Thyroid gland (tissue), 4 donors: ENCODE measurements around the gene BRPF3. TPM values are rescaled to one million over a fixed set of nuclear protein-coding genes. Genes with fewer than 3 reads are reported as not detected.

Experiments
- DNase-seq, 2 donors: peaks; one replicate each; pipeline ENCODE4 v3.0.0-alpha.2; 2019
- H3K27ac ChIP-seq, 3 donors: fragments of 200-600 bp; sonication (generic); 1 replicate in 2 of 3; 2 replicates in 1 of 3; pipeline ENCODE4 v1.5.1; 2016 to 2019; ENCODE audit warnings: mild to moderate bottlenecking in 1 of 3, moderate library complexity in 1 of 3
- H3K27me3 ChIP-seq: fragments of 200-600 bp; sonication (generic); one replicate; pipeline ENCODE4 v1.5.1; 2019
- H3K36me3 ChIP-seq, 2 donors: fragments of 200-600 bp; sonication (generic); one replicate each; pipeline ENCODE4 v1.5.1; 2016 to 2019
- H3K4me1 ChIP-seq, 2 donors: fragments of 200-600 bp; sonication (generic); one replicate each; pipeline ENCODE4 v1.5.1; 2017 to 2019
- H3K4me3 ChIP-seq, 3 donors: fragments of 200-600 bp; sonication (generic); replicated peaks in 1 of 3; 1 replicate in 2 of 3; 2 replicates in 1 of 3; pipeline ENCODE4 v1.5.1; 2016; ENCODE audit warnings: mild to moderate bottlenecking in 1 of 3
- H3K9me3 ChIP-seq: fragments of 200-600 bp; sonication (generic); one replicate; pipeline ENCODE4 v1.5.1; 2017
- CTCF ChIP-seq, 6 experiments: fragments of 200-600 bp in 3 of 6; fragments of 450-650 bp in 3 of 6; sonication (generic) in 3 of 6; IDR thresholded peaks; one replicate each; pipeline ENCODE4 v1.5.1; 2016 to 2019; ENCODE audit warnings: antibody characterized with exemption in 6 of 6, mild to moderate bottlenecking in 2 of 6, inconsistent platforms in 1 of 6, moderate library complexity in 1 of 6
- POLR2A ChIP-seq, 2 donors: fragments of 450-650 bp; IDR thresholded peaks; one replicate each; pipeline ENCODE4 v1.6.1; 2017; ENCODE audit warnings: antibody characterized with exemption in 2 of 2, mild to moderate bottlenecking in 2 of 2, moderate library complexity in 1 of 2
- WGBS, 2 donors: methylation state at CpG; one replicate each; pipeline ENCODE4 v1.1.5; 2017; 5-methylcytosine and 5-hydroxymethylcytosine counted together
- intact Hi-C: fragments of 100-400 bp; cut with DNase I; formaldehyde crosslinking; loops from one replicate; pipeline ENCODE4 v1.15.1; 2023
- total RNA-seq, 4 donors: library from RNA; depleted of rRNA; stranded (reverse); fragments of >200 nt; gene quantifications; one replicate each; pipeline ENCODE4 v1.2.3, GENCODE V29; 2016

Gene BRPF3
- total RNA-seq, 4 donors from 2014 or later = 21.5 to 55.1 (median 35.3) TPM

- no peak for TF ChIP-seq CTCF (IDR thresholded peaks at IDR 0.05)
- TF ChIP-seq POLR2A (IDR thresholded peaks at IDR 0.05) = no peak
- no peaks in the 10 kb centered on the region for H3K27me3 ChIP-seq
- H3K36me3 ChIP-seq = no peaks in the 10 kb centered on the region
- no peak overlapping the region for H3K27ac ChIP-seq
- no peak for DNase-seq
- no peaks in the 10 kb centered on the region for H3K9me3 ChIP-seq
- no peaks in the 10 kb centered on the region for H3K4me1 ChIP-seq
- WGBS, 2 donors = 82 to 85% methylated on average over 15 of the region's 15 CpGs
- intact Hi-C loops = no loop called here
- no peak overlapping the region for H3K4me3 ChIP-seq
Observed at GRCh38 chr6:36273802-36274514, 77.4 kb downstream of the BRPF3 start.

DNA sequence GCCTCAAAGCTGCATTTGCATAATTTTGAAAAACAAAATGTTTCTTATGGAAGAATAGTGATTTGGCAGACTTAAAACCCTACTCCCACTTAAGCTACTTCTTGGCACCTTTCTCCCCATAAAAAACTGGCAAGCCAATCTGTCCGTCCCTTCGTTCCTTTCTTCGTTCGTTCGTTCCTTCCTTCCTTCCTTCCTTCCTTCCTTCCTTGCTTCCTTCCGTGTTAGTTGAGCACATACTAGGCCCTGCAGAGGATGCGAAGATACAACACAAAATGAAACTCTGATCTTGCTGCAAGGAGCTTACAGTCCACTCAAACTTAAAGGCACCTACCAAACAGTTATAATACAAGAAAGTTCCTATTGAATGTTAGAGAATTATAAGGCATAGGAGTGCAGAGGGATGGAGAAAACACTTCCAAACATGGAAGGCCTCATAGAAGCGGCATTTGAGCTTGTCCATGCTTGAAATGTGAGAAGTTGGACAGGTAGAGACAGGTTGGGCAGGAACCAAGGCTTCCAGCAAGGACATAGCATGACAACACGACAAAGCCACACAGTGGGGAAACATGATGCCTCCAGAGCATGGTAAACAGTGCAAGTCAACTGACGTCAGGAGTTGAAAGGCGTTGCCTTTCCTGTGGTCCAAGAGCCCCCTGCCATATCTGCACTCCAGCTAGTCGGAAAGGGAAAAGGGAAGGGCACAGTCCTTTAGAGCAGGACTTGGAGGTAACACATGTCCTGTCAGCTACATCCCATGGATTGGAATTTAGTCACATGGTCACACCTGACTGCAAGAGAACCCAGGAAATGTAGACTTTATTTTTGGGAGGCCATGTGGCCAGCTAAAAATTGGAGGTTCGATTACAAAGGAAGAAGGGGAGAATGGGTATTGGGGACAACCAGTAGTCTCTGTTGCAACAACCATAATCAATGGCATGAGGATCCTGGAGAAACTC, 80.3 kb downstream of the BRPF3 start:
- no peaks in the 10 kb centered on the region for H3K9me3 ChIP-seq
- no peaks in the 10 kb centered on the region for H3K27me3 ChIP-seq
- H3K4me1 ChIP-seq = no peaks in the 10 kb centered on the region
- no peaks in the 10 kb centered on the region for H3K36me3 ChIP-seq
- WGBS, 2 donors = 78 to 79% methylated on average over 13 of the region's 13 CpGs
- no peak overlapping the region for H3K4me3 ChIP-seq
- no peak for DNase-seq
- intact Hi-C loops = no loop called here
- H3K27ac ChIP-seq = no peak overlapping the region
- no peak for TF ChIP-seq CTCF (IDR thresholded peaks at IDR 0.05)
- no peak for TF ChIP-seq POLR2A (IDR thresholded peaks at IDR 0.05)

DNA sequence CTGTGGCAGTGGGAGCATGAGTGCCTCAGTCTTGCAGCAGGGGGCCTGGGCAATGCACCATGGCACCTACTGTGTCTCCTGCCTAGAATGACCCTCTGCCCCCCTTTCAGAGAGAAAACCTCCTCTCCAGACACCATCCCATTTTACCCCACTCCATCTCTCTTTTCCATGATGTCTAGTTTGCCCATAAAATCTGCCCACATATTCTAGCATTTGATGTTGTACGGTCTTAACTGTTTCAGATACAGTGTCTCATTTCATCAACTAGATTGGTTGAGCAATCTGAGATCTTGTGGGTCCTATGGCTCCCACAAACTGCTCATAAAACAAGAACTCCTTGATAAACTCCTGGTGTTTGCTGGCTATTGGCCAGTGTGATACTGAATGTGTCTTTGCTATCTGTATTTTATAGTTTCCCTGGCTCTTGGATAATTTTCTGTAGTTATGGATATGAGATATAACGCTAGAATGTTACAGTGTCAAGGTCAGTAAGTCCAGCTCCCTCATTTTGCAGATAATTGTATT, 81.5 kb downstream of the BRPF3 start:
- TF ChIP-seq CTCF (IDR thresholded peaks at IDR 0.05) (no peak), POLR2A (IDR thresholded peaks at IDR 0.05) (no peak)
- DNase-seq = no peak
- Histone ChIP-seq H3K4me1 (no peaks in the 10 kb centered on the region), H3K27me3 (no peaks in the 10 kb centered on the region), H3K9me3 (no peaks in the 10 kb centered on the region), H3K27ac (no peak overlapping the region), H3K36me3 (no peaks in the 10 kb centered on the region), H3K4me3 (no peak overlapping the region)
- intact Hi-C loops = no loop called here
- WGBS, 2 donors = 87 to 91% methylated on average over 2 of the region's 2 CpGs

- Histone ChIP-seq H3K9me3 (no peaks in the 10 kb centered on the region), H3K4me3 (no peak overlapping the region), H3K4me1 (no peaks in the 10 kb centered on the region), H3K36me3 (no peaks in the 10 kb centered on the region), H3K27me3 (peaks cover 7% of the 10 kb centered on the region), H3K27ac (no peak overlapping the region)
- TF ChIP-seq CTCF (IDR thresholded peaks at IDR 0.05) (no peak), POLR2A (IDR thresholded peaks at IDR 0.05) (no peak)
- intact Hi-C loops = no loop called here
- WGBS, 2 donors = 67 to 86% methylated on average over 3 of the region's 3 CpGs
- no peak for DNase-seq
Observed at GRCh38 chr6:36280467-36280866, 83.9 kb downstream of the BRPF3 start.
